ENCODE measurements around the gene USP22. TPM values are rescaled to one million over a fixed set of nuclear protein-coding genes. Genes with fewer than 3 reads are reported as not detected.

The USP22 gene
- total and polyA plus RNA-seq, 2 of the 8 experiments (the other 6 are each of a cell fraction or from before 2014, with no cell fraction given): 221 to 316 TPM

GRCh38 chr17:20970329-20970728 is 72.5 kb downstream of the USP22 start:
- Histone ChIP-seq H4K91ac (replicated peaks; ENCODE audit: insufficient read length, low read length) (no peak overlapping the region), H4K8ac (ENCODE audit: extremely low read depth, insufficient read depth, low read length) (no peak overlapping the region), H3K23ac (ENCODE audit: insufficient read length) (no peak overlapping the region), H3K4me2 (ENCODE audit: insufficient read depth in 1 of 2, low read depth in 2 of 2, low read length in 2 of 2) (no peak overlapping the region), H3K36me3 (ENCODE audit: control insufficient read depth in 2 of 4, insufficient read depth in 4 of 4, low read length in 3 of 4) (no peaks in the 10 kb centered on the region), H3K18ac (ENCODE audit: extremely low read depth, low read length) (no peak overlapping the region), H3K79me2 (ENCODE audit: control insufficient read depth in 1 of 2, insufficient read depth in 2 of 2, low read length in 2 of 2) (no peaks in the 10 kb centered on the region), H3K27ac (ENCODE audit: low read depth, low read length) (no peak overlapping the region), H4K20me1 (replicated peaks in 1 of 2; ENCODE audit: control insufficient read depth in 1 of 2, insufficient read depth in 2 of 2, low read length in 2 of 2) (no peaks in the 10 kb centered on the region), H2BK120ac (replicated peaks; ENCODE audit: low read depth, low read length) (no peak overlapping the region), H3K56ac (replicated peaks; ENCODE audit: insufficient read length, low read depth, low read length) (no peak overlapping the region), H2BK20ac (ENCODE audit: low read length) (no peak overlapping the region), H3K4me3 (ENCODE audit: extremely low read depth in 1 of 4, insufficient read depth in 2 of 4, low read depth in 3 of 4, low read length in 4 of 4) (no peak overlapping the region), H2BK15ac (ENCODE audit: low read length) (no peak overlapping the region), H3K23me2 (ENCODE audit: low read depth, low read length) (no peaks in the 10 kb centered on the region), H4K5ac (ENCODE audit: insufficient read length, low read depth, low read length) (no peak overlapping the region), H3K4ac (replicated peaks; ENCODE audit: insufficient read length, low read depth, low read length) (no peak overlapping the region), H2BK5ac (ENCODE audit: low read depth, low read length) (no peak overlapping the region), H3K4me1 (replicated peaks in 1 of 4; ENCODE audit: control insufficient read depth in 3 of 4, insufficient read depth in 4 of 4, low read length in 3 of 4) (peaks cover 0 to 4% (median 3%) of the 10 kb centered on the region in 4 experiments; a peak in 4 of 7 replicates), H2AK5ac (ENCODE audit: low read depth, low read length) (no peak overlapping the region), H2AFZ (ENCODE audit: low read length) (no peak overlapping the region), H3K9ac (replicated peaks in 1 of 4; ENCODE audit: extremely low read depth in 1 of 4, low read depth in 3 of 4, low read length in 3 of 4) (no peak overlapping the region), H3K27me3 (replicated peaks in 1 of 4; ENCODE audit: control insufficient read depth in 3 of 4, extremely low read depth in 1 of 4, insufficient read depth in 3 of 4, low read length in 3 of 4) (no peaks in the 10 kb centered on the region), H3K14ac (ENCODE audit: insufficient read length) (no peak overlapping the region), H3K79me1 (ENCODE audit: low read depth, low read length) (no peaks in the 10 kb centered on the region), H3K9me3 (ENCODE audit: insufficient read depth in 2 of 2, low read depth in 1 of 2, low read length in 1 of 2) (no peaks in the 10 kb centered on the region), H2BK12ac (ENCODE audit: low read depth, low read length) (no peak overlapping the region)
- CTCF ChIA-PET (ENCODE audit: partially characterized antibody): no interaction called here
- FAIRE-seq (no peak), DNase-seq (ENCODE audit: low read depth in 1 of 2, low spot score in 2 of 2) (no peak)
- WGBS, 2 experiments (ENCODE audit: extremely low coverage in 1 of 2, insufficient coverage in 1 of 2, insufficient read length in 1 of 2, insufficient replicate concordance in 2 of 2, low coverage in 1 of 2, low lambda C conversion rate in 2 of 2, missing lambda C conversion rate in 1 of 2): 86% methylated on average over 4 of the region's 4 CpGs; no CpG with 5 or more reads in 1 of the 2 experiments
- POLR2A ChIA-PET (ENCODE audit: partially characterized antibody): interaction anchor here (2.0 kb wide), 1 partner anchor 73 kb away, joined by 5 read pairs; the partner anchor contains the start of gene USP22
- no peak for TF ChIP-seq SUZ12 (IDR thresholded peaks at IDR 0.05; ENCODE audit: low read length)
- TF ChIP-seq NANOG (IDR thresholded peaks at IDR 0.05; ENCODE audit: insufficient read depth, low read depth, low read length, poor library complexity, severe bottlenecking): no peak
- no peak for TF ChIP-seq BCL11A (IDR thresholded peaks at IDR 0.05; ENCODE audit: low read depth in 2 of 2, low read length in 2 of 2)
- no peak for TF ChIP-seq EP300 (IDR thresholded peaks at IDR 0.05; ENCODE audit: borderline replicate concordance in 1 of 2, low read depth in 2 of 2, low read length in 2 of 2)
- no peak for TF ChIP-seq CREB1 (IDR thresholded peaks at IDR 0.05)
- no peak for TF ChIP-seq SRF (IDR thresholded peaks at IDR 0.05; ENCODE audit: low read depth, low read length)
- no peak for TF ChIP-seq RFX5 (IDR thresholded peaks at IDR 0.05; ENCODE audit: borderline replicate concordance, low read depth, low read length)
- TF ChIP-seq ZNF274 (IDR thresholded peaks at IDR 0.05; ENCODE audit: borderline replicate concordance, extremely low read depth, low read length): no peak
- TF ChIP-seq BACH1 (IDR thresholded peaks at IDR 0.05; ENCODE audit: low read length): no peak
- no peak for TF ChIP-seq SAP30 (IDR thresholded peaks at IDR 0.05; ENCODE audit: insufficient read depth, insufficient replicate concordance, low read length)
- TF ChIP-seq SP2 (IDR thresholded peaks at IDR 0.05; ENCODE audit: low read length): no peak
- no peak for TF ChIP-seq HDAC2 (IDR thresholded peaks at IDR 0.05; ENCODE audit: borderline replicate concordance in 1 of 2, low read depth in 2 of 2, low read length in 2 of 2)
- no peak for TF ChIP-seq CBX8 (IDR thresholded peaks at IDR 0.05; ENCODE audit: borderline replicate concordance, low read depth, low read length)

Measured in H1 (cell line).